Measurements from ENCODE around the gene NCKAP5L. TPM values are rescaled to one million over a fixed set of nuclear protein-coding genes. Genes with fewer than 3 reads are reported as not detected.

NCKAP5L gene
- total RNA-seq, 1 donor from 2014 or later, result 23.2 TPM

GRCh38 chr12:49805409-49805808 lies 22.8 kb downstream of the NCKAP5L start:
- TF ChIP-seq, protein P1, sequence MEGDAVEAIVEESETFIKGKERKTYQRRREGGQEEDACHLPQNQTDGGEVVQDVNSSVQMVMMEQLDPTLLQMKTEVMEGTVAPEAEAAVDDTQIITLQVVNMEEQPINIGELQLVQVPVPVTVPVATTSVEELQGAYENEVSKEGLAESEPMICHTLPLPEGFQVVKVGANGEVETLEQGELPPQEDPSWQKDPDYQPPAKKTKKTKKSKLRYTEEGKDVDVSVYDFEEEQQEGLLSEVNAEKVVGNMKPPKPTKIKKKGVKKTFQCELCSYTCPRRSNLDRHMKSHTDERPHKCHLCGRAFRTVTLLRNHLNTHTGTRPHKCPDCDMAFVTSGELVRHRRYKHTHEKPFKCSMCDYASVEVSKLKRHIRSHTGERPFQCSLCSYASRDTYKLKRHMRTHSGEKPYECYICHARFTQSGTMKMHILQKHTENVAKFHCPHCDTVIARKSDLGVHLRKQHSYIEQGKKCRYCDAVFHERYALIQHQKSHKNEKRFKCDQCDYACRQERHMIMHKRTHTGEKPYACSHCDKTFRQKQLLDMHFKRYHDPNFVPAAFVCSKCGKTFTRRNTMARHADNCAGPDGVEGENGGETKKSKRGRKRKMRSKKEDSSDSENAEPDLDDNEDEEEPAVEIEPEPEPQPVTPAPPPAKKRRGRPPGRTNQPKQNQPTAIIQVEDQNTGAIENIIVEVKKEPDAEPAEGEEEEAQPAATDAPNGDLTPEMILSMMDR (IDR thresholded peaks at IDR 0.05), result no peak
- DNase-seq, result no peak
- peaks cover 55% of the 10 kb centered on the region for H3K36me3 ChIP-seq
- intact Hi-C loops (cut with DNase I), result no loop called here
- no peak overlapping the region for H3K4me3 ChIP-seq
- peaks cover 20% of the 10 kb centered on the region for H3K4me1 ChIP-seq
- no peak for ATAC-seq
- no peak overlapping the region for H3K27ac ChIP-seq
- no peaks in the 10 kb centered on the region for H3K27me3 ChIP-seq
- no peaks in the 10 kb centered on the region for H3K9me3 ChIP-seq

DNA sequence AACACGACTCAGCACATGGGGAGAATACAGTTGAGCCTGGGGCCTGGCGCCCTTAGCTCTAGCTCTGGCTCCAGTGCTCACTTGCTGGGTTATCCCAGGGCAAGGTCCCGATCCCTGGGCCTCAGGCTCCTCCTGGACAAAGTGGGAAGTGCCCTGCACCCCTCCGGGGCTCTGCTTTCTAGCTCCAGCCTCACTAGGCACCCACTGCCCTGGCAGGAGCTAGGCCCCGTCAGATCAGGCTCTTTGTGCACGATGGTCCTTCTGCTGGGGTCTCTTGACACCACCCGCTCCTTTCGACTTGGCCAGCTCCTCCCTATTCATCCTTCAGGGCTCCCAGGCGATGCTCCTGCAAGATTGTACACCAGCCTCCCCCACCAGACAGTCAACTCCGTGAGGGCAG lies 23.4 kb downstream of the NCKAP5L start:
- DNase-seq, result no peak
- intact Hi-C loops (cut with DNase I), result no loop called here
- peaks cover 60% of the 10 kb centered on the region for H3K36me3 ChIP-seq
- ATAC-seq, result no peak
- no peaks in the 10 kb centered on the region for H3K27me3 ChIP-seq
- peaks cover 14% of the 10 kb centered on the region for H3K4me1 ChIP-seq
- H3K27ac ChIP-seq, result no peak overlapping the region
- no peaks in the 10 kb centered on the region for H3K9me3 ChIP-seq
- H3K4me3 ChIP-seq, result no peak overlapping the region
- TF ChIP-seq, protein P1 (IDR thresholded peaks at IDR 0.05), result no peak

- no peak overlapping the region for H3K4me3 ChIP-seq
- H3K27ac ChIP-seq, result no peak overlapping the region
- ATAC-seq (no peak), DNase-seq (no peak)
- no peaks in the 10 kb centered on the region for H3K27me3 ChIP-seq
- intact Hi-C loops (cut with DNase I), result no loop called here
- H3K36me3 ChIP-seq, result peaks cover 60% of the 10 kb centered on the region
- H3K4me1 ChIP-seq, result peaks cover 5% of the 10 kb centered on the region
- no peaks in the 10 kb centered on the region for H3K9me3 ChIP-seq
- TF ChIP-seq, protein P1 (IDR thresholded peaks at IDR 0.05), result no peak
These were observed 24.3 kb downstream of the NCKAP5L start for GRCh38 chr12:49803693-49804450.

GRCh38 chr12:49801141-49802063 lies 26.8 kb downstream of the NCKAP5L start:
- ATAC-seq, result no peak
- peaks cover 84% of the 10 kb centered on the region for H3K36me3 ChIP-seq
- TF ChIP-seq, protein P1 (IDR thresholded peaks at IDR 0.05), result no peak

DNA sequence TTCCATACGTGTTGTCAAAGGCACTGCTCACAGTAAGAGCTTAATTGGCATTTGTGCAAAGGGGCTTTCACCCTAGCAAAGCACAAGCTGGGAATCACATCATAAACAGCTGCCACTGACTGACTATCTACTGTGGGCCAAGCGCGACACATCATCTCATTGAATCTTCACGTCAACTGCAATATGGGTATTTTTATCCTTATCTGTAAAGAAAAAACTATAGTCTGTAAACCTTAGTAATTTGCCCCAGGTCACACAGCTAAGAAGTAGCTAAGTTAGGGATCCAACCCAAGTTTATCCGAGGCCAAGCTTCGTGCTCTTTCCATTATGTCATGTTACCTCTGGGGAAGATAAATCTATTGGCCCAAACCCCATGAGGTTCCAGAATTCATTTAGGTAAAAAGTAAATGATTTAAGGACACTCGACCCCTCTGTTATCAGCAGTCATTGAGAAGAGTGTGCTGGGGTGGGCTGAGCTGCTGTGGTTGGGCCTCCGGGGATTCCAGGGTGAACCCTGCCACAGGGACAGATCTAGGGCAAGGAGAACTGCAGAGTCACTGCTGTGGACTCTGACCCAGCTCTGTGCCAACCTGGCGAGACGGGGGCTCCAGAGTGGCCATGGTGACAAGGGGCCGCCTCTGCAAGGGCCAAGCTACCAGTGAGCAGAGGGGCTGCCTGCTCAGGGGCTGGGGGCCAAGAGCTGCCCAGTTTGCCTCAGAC lies 27.6 kb downstream of the NCKAP5L start:
- no peaks in the 10 kb centered on the region for H3K9me3 ChIP-seq
- no peak overlapping the region for H3K27ac ChIP-seq
- no peak for DNase-seq
- peak; percentile 10 for ATAC-seq
- H3K4me3 ChIP-seq, result no peak overlapping the region
- intact Hi-C loops (cut with DNase I), result no loop called here
- H3K36me3 ChIP-seq, result peaks cover 80% of the 10 kb centered on the region
- TF ChIP-seq, protein P1 (IDR thresholded peaks at IDR 0.05), result no peak
- H3K4me1 ChIP-seq, result no peaks in the 10 kb centered on the region
- no peaks in the 10 kb centered on the region for H3K27me3 ChIP-seq

More at GRCh38 chr12:49801141-49802063, 26.8 kb downstream of the NCKAP5L start:
- H3K27ac ChIP-seq, result no peak overlapping the region
- no peak for DNase-seq
- no peaks in the 10 kb centered on the region for H3K9me3 ChIP-seq
- no peaks in the 10 kb centered on the region for H3K27me3 ChIP-seq
- intact Hi-C loops (cut with DNase I), result no loop called here
- H3K4me1 ChIP-seq, result no peaks in the 10 kb centered on the region
- H3K4me3 ChIP-seq, result no peak overlapping the region
